Uterus (tissue), 2 donors: ENCODE results near the gene POLR1D.

Experiments
- POLR2A ChIP-seq, 2 donors: fragments of 450-650 bp; IDR thresholded peaks; one replicate each; pipeline ENCODE4 v1.6.1; 2016; ENCODE audit warnings: antibody characterized with exemption in 2 of 2, mild to moderate bottlenecking in 1 of 2, moderate library complexity in 1 of 2
- TF ChIP-seq, protein P1 (sequence below), 4 experiments: fragments of 200-600 bp in 2 of 4; fragments of 450-650 bp in 2 of 4; sonication (generic) in 2 of 4; IDR thresholded peaks; one replicate each; pipeline ENCODE4 v1.5.1; 2016 to 2019; ENCODE audit warnings: antibody characterized with exemption in 4 of 4, mild to moderate bottlenecking in 2 of 4, moderate library complexity in 1 of 4

DNA sequence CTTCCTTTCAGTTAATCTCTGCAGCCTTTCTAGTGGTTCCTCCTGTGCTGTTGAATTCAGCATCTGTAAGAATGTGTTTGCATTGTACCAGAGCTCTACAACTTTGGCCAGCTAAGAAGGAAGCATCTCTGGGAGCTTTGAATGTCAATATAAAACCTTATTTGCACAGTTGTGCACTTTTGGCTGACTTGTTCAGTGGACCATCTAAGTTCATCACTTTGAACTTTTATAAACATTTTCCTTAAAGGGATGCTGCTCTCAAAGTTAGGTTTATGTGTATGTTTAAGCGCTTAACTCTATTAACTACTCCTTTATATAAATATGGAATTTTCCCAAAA lies 15.6 kb downstream of the POLR1D start:
- TF ChIP-seq, protein P1, sequence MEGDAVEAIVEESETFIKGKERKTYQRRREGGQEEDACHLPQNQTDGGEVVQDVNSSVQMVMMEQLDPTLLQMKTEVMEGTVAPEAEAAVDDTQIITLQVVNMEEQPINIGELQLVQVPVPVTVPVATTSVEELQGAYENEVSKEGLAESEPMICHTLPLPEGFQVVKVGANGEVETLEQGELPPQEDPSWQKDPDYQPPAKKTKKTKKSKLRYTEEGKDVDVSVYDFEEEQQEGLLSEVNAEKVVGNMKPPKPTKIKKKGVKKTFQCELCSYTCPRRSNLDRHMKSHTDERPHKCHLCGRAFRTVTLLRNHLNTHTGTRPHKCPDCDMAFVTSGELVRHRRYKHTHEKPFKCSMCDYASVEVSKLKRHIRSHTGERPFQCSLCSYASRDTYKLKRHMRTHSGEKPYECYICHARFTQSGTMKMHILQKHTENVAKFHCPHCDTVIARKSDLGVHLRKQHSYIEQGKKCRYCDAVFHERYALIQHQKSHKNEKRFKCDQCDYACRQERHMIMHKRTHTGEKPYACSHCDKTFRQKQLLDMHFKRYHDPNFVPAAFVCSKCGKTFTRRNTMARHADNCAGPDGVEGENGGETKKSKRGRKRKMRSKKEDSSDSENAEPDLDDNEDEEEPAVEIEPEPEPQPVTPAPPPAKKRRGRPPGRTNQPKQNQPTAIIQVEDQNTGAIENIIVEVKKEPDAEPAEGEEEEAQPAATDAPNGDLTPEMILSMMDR (IDR thresholded peaks at IDR 0.05): no peak
- no peak for TF ChIP-seq POLR2A (IDR thresholded peaks at IDR 0.05)
